SK-N-MC (cell line): ENCODE data around the gene GTPBP4.
A peak's percentile ranks its signal among the peaks of the same experiment; 100 is the strongest.

Experiments used
- DNase-seq: peaks from one replicate; pipeline ENCODE4 v3.0.0-alpha.2; 2011; ENCODE audit warnings: low read depth, low spot score
- H3K27ac ChIP-seq: fragments of 200-600 bp; sonication (generic); 2 replicates; pipeline ENCODE4 v1.5.1; 2016; ENCODE audit warnings: mixed run types
- H3K36me3 ChIP-seq: fragments of 200-600 bp; sonication (generic); 2 replicates; pipeline ENCODE4 v1.6.1; 2017; ENCODE audit warnings: antibody characterized with exemption, low read length, mixed read lengths; ENCODE audit not compliant: insufficient read depth
- H3K4me3 ChIP-seq: fragments of 200-600 bp; sonication (generic); 2 replicates; pipeline ENCODE4 v1.5.1; 2016
- H3K9ac ChIP-seq: fragments of 200-600 bp; sonication (generic); 2 replicates; pipeline ENCODE4 v1.8.0; 2017; ENCODE audit warnings: mixed run types, mixed read lengths; ENCODE audit not compliant: insufficient read length
- H3K9me3 ChIP-seq: fragments of 200-600 bp; sonication (generic); 2 replicates; pipeline ENCODE4 v1.6.1; 2017; ENCODE audit warnings: low read depth, mild to moderate bottlenecking, antibody characterized with exemption, low read length, moderate library complexity, mixed read lengths
- EZH2 ChIP-seq: fragments of 200-600 bp; sonication (generic); IDR thresholded peaks from one replicate; pipeline ENCODE4 v1.6.1; 2017; ENCODE audit warnings: antibody characterized with exemption
- FOXP2 ChIP-seq: optimal IDR thresholded peaks from 2 replicates; pipeline ENCODE3; 2011; ENCODE audit warnings: mild to moderate bottlenecking, moderate library complexity; ENCODE audit not compliant: insufficient read depth; ENCODE audit errors: extremely low read length, control extremely low read depth
- POLR2AphosphoS5 ChIP-seq: IDR thresholded peaks from 2 replicates; pipeline ENCODE4 v1.6.1; 2012; ENCODE audit warnings: mild to moderate bottlenecking, low read depth, low read length, borderline replicate concordance

GTPBP4 gene

GRCh38 chr10:983401-983800 is 4.8 kb upstream of the GTPBP4 start:
- H3K4me3 ChIP-seq: no peak overlapping the region
- H3K9me3 ChIP-seq: no peaks in the 10 kb centered on the region
- H3K36me3 ChIP-seq: no peaks in the 10 kb centered on the region
- no peak for DNase-seq
- no peak overlapping the region for H3K27ac ChIP-seq
- no peak overlapping the region for H3K9ac ChIP-seq
- no peak for TF ChIP-seq FOXP2
- no peak for TF ChIP-seq POLR2AphosphoS5
- TF ChIP-seq EZH2: no peak

- no peak overlapping the region for H3K4me3 ChIP-seq
- no peaks in the 10 kb centered on the region for H3K9me3 ChIP-seq
- no peaks in the 10 kb centered on the region for H3K36me3 ChIP-seq
- no peak overlapping the region for H3K27ac ChIP-seq
- no peak for DNase-seq
- no peak for TF ChIP-seq FOXP2
- TF ChIP-seq POLR2AphosphoS5: no peak
- no peak for TF ChIP-seq EZH2
- no peak overlapping the region for H3K9ac ChIP-seq
Measured at GRCh38 chr10:983971-984655, 4.1 kb upstream of the GTPBP4 start.

- Histone ChIP-seq H3K36me3 (peaks cover 7% of the 10 kb centered on the region; the same call in 1 of the 2 replicates), H3K9me3 (no peaks in the 10 kb centered on the region), H3K9ac (no peak overlapping the region), H3K4me3 (no peak overlapping the region), H3K27ac (no peak overlapping the region)
- DNase-seq: no peak
- TF ChIP-seq FOXP2 (no peak), EZH2 (no peak), POLR2AphosphoS5 (no peak)
Measured at GRCh38 chr10:985361-985760, 2.9 kb upstream of the GTPBP4 start.

- no peak for TF ChIP-seq POLR2AphosphoS5
- H3K9me3 ChIP-seq: no peaks in the 10 kb centered on the region
- no peak overlapping the region for H3K27ac ChIP-seq
- DNase-seq: no peak
- peaks cover 13% of the 10 kb centered on the region for H3K36me3 ChIP-seq
- H3K4me3 ChIP-seq: no peak overlapping the region
- H3K9ac ChIP-seq: no peak overlapping the region
Measured at GRCh38 chr10:986137-986825, 2.0 kb upstream of the GTPBP4 start.

- Histone ChIP-seq H3K27ac (no peak overlapping the region), H3K4me3 (peak overlapping the region; percentile 88), H3K9me3 (no peaks in the 10 kb centered on the region), H3K9ac (peak overlapping the region; percentile 92), H3K36me3 (peaks cover 13% of the 10 kb centered on the region)
- DNase-seq: no peak
- TF ChIP-seq FOXP2 (no peak), POLR2AphosphoS5 (no peak), EZH2 (no peak)
Measured at GRCh38 chr10:986881-987619, 1.2 kb upstream of the GTPBP4 start.

GRCh38 chr10:987620-987869 is 689 bp upstream of the GTPBP4 start:
- Histone ChIP-seq H3K27ac (no peak overlapping the region), H3K36me3 (peaks cover 16% of the 10 kb centered on the region), H3K9me3 (no peaks in the 10 kb centered on the region), H3K4me3 (peak overlapping the region; percentile 88), H3K9ac (peak overlapping the region; percentile 92)
- no peak for DNase-seq
- TF ChIP-seq POLR2AphosphoS5: no peak
- no peak for TF ChIP-seq EZH2
- TF ChIP-seq FOXP2: no peak

- TF ChIP-seq FOXP2 (no peak), EZH2 (no peak), POLR2AphosphoS5 (no peak)
Measured at GRCh38 chr10:988667-989545, 672 bp downstream of the GTPBP4 start.

GRCh38 chr10:990808-991207 is 2.6 kb downstream of the GTPBP4 start:
- H3K4me3 ChIP-seq: no peak overlapping the region
- H3K27ac ChIP-seq: no peak overlapping the region
- DNase-seq: no peak
- TF ChIP-seq FOXP2 (no peak), POLR2AphosphoS5 (no peak), EZH2 (no peak)
- H3K9ac ChIP-seq: no peak overlapping the region
- peaks cover 44% of the 10 kb centered on the region for H3K36me3 ChIP-seq
- H3K9me3 ChIP-seq: no peaks in the 10 kb centered on the region

More at GRCh38 chr10:988667-989545, 672 bp downstream of the GTPBP4 start:
- Histone ChIP-seq H3K9ac (peak overlapping the region; percentile 92), H3K36me3 (peaks cover 28% of the 10 kb centered on the region), H3K4me3 (peak overlapping the region; percentile 88), H3K9me3 (no peaks in the 10 kb centered on the region), H3K27ac (no peak overlapping the region)
- no peak for DNase-seq
